ENCODE data around the gene SLC48A1.
A peak's percentile ranks its signal among the peaks of the same experiment; 100 is the strongest.

DNA sequence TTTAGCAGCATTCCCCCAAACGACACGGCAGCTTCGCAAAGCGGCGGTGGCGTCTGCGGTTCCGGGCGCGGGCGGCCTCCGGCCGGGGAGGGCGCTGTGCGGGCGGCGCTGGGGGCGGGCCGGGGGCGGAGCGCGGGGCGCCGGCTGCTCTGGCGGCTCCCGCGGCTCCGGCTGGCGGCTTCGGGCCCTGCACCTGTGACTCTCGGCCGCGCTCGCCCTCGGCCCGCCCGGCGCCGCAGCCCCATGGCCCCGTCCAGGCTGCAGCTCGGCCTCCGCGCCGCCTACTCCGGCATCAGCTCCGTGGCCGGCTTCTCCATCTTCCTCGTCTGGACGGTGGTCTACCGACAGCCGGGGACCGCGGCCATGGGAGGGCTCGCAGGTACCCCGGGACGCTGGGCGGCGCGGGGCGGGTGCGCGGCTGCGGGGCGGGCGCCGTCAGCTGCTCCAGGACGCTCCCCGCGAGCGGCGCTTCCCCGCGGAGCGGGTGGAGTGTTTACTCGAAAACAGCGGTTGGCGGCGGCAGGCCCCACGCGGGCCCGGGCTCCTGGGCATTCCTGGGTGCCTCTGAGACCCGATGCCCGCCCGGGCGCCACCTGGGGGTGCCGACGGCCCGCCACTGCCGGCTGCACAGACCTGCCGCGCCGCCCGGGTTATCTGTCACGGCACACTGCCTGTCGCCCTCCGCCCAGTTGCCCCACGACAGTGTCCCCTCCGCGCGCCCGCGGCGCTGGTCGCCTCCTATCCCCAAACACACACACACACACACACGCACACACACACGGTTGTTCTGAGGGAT, at the start of gene SLC48A1:
- TF ChIP-seq, protein P1, sequence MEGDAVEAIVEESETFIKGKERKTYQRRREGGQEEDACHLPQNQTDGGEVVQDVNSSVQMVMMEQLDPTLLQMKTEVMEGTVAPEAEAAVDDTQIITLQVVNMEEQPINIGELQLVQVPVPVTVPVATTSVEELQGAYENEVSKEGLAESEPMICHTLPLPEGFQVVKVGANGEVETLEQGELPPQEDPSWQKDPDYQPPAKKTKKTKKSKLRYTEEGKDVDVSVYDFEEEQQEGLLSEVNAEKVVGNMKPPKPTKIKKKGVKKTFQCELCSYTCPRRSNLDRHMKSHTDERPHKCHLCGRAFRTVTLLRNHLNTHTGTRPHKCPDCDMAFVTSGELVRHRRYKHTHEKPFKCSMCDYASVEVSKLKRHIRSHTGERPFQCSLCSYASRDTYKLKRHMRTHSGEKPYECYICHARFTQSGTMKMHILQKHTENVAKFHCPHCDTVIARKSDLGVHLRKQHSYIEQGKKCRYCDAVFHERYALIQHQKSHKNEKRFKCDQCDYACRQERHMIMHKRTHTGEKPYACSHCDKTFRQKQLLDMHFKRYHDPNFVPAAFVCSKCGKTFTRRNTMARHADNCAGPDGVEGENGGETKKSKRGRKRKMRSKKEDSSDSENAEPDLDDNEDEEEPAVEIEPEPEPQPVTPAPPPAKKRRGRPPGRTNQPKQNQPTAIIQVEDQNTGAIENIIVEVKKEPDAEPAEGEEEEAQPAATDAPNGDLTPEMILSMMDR (IDR thresholded peaks at IDR 0.05) = peak; percentile 5 to 62 (median 37)
- peak in 1 of 2 donors; percentile 54 for TF ChIP-seq POLR2A (IDR thresholded peaks at IDR 0.05)

Data from heart left ventricle (tissue), 13 donors.